HG02610 (cell line): ENCODE data around the gene TMEM245.
"Not testable (repeated sequence)": the region's sequence is repeated elsewhere in the genome, so short reads cannot be mapped to it uniquely, and the experiment has no call there.

Experiments used
- ATAC-seq: cut with Tn5 transposase; IDR thresholded peaks from one replicate; pipeline ENCODE4 v1.9.1; 2021; ENCODE audit warnings: mild to moderate bottlenecking, moderate library complexity; ENCODE audit not compliant: unreplicated experiment

Gene TMEM245

DNA sequence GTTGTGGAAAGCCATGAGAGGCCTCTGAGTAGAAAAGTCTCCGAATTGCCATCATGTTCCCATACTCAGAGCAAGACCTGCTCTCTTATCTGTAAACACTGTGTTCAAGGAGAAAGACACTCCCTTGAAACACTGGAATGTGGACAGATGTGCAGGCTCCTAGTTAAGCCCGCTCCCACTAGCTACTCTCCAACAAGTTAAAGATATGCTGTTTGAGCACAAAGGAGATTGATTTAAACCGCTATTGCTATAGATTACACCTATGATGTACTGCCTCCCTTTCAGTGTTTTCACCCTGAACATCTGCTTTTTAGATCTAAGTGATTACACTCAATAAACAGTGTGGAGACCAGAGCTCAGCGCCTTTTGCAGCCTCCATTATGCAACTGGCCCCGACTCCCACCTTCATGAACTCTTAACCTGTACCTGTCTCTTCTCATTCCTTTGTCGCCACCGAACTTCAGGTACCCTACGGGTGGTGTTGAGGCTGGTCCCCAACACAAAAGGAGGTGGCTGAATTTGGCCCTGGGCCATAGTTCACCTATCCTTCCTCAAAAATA is 47.5 kb downstream of the TMEM245 start:
- no peak for ATAC-seq

DNA sequence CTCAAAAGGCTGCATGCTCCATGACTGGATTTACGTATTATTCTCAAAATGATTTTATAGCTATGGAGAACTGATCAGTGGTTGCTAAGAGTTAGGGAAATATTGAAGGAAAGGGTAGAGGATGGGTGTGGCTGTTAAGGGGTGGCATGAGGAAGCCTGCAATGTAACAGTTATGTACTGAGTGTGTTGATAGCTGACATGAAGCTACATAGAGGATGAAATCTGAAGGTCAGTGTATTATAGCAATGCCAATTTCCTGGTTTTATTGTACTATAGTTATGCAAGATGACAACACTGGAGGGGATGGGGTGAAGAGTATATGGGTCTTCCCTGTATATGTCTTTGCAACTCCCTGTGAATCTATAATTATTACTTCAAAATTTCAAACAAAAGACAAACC is 51.0 kb downstream of the TMEM245 start:
- no peak for ATAC-seq

DNA sequence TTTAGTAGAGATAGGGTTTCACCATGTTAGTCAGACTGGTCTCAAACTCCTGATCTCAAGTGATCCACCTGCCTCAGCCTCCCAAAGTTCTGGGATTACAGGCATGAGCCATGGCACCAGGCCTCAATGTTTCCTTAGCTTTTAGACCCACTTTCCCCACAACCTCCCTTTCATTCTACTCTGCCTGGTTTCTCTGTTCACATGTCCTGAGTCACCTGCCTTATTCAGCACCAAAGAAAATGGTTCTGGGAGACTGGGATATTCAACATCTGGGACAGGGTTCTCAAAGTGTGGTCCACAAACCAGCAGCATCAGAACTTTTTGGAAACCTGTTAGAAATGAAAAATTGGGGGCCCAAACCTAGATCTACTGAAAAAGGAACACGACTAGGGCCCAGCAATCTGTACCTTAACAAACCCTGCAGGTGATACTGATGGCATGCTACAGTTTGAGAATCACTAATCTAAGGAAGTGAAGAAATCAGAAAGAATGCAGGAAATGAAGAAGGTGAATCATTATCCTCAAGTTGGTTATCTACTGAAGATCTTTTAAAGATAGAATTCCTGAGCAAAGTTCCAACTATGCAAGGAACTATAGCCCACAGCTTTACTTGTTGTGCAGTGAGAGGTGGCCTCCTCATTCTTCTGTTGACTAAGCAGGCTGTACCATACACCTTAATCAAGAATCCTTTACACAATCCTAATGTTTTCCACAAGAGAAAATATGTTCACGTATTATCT is 54.6 kb downstream of the TMEM245 start:
- ATAC-seq, result no peak

DNA sequence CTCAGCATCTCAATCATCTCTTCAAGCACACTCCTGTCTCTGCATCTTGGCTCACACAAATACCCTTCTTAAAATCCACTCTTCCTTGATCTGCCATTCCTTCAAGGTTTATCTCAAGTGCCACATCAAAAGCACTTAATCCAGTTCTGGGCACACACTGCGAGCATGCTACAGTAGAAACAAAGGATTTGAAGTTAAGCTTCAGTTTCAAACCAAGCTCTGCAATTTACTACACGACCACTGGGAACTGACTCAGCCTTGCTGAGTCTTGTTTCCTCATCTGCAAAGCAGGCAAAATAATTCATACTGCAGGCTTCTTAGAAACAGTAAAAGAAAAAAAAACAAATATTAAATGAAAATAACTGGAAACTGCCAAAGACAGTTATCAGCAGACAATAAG is 56.0 kb downstream of the TMEM245 start:
- ATAC-seq, result no peak

DNA sequence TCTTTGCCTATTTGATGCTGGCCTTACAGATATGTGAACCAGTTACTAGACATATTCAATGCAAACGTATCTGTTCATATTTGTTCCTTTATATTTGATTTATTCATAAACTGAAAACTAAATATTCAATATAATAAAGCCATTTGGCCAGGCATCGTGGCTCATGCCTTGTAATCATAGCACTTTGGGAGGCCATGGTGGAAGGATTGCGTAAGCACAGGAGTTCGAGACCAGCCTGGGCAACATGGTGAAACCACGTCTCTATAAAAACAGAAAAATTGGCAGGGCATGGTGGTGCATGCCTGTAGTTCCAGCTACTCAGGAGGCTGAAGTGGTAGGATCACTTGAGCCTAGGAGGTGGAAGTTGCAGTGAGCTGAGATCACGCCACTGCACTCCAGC is 57.2 kb downstream of the TMEM245 start:
- no peak for ATAC-seq

DNA sequence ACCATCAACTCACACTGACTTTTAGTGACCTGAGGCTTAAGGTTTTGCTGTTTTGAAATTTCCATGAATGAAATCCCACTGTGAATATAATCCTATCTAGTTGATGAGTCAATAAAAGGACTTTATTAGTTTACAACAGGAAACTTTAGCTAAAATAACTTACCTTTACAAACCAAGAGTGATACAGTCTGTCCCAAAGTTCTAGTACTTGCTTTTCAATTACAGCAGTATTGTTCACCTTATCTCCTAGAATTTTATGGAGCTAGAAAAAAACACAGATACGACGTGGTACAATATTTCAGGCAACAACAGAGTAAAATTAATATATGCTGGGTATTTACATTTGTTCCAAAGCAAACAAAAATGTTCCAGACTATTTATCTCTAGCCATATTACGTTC is 59.6 kb downstream of the TMEM245 start:
- ATAC-seq, result no peak

DNA sequence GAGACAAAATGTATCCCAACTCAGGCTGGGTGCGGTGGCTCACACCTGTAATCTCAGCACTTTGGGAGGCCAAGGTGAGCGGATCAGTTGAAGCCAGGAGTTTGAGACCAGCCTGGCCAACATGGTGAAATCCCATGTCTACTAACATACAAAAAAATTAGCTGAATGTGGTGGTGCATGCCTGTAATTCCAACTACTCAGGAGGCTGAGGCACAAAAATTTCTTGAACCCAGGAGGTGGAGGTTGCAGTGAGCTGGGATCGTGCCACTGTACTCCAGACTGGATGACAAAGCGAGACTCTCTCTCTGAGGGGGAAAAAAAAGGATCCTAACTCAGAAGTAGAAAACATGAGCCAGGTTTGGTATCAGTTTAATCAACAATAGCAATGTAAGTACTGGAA is 66.6 kb downstream of the TMEM245 start:
- not testable (repeated sequence) for ATAC-seq

DNA sequence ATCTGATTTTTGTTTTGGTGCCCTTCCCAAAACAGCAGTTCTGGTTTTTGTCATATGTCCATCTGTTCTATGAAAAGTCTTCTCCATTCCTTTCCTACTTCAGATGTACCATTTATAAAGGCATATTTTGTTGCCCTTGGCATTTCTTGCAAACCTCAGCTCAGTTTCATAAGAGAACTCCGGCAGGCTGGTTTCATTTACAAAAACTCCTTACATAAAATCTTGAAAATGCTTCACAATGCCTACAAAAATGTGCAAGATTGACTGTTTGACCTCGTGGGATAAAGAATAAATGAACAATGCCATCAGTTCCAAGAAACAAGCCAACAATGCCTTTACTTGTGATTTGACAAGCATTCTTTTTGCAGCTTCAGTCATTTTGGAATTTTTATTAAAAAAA is 67.3 kb downstream of the TMEM245 start:
- no peak for ATAC-seq

DNA sequence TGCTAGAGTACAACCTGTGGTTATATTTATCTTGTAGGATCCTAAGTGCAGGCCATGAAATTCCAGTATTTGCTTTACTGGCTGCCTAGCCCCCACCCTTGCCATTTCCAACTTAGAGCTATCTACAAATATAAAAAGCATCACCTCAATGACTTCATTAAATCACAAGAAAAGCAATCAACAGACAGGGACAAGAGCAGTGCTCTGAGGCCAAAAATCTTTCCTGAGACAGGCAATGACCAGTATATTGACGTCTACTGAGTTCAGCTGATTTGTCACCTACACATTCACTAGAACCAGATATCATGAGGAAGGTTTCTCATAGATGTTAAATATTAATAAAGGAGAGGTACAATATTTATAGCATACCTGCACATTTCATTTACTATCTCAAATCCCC is 68.0 kb downstream of the TMEM245 start:
- ATAC-seq, result no peak

DNA sequence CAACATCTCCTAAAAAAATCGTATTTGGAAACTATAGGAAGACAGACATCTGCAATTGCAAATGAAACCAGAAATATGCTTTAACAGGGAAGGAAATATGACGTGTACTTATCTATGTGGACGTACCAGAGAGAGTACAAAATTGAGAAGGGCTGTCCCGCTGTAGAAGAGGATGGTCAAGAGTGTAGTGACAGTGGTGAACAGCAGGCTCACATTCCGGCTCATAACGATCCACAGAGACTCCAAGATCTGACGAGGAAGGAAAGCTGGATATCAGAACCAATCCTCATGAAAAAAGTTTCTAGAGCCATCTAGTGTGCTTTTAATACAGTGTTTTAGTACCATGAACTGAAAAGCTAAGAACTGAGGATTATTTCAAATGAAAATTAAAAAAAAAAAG is 69.3 kb downstream of the TMEM245 start:
- ATAC-seq, result no peak

DNA sequence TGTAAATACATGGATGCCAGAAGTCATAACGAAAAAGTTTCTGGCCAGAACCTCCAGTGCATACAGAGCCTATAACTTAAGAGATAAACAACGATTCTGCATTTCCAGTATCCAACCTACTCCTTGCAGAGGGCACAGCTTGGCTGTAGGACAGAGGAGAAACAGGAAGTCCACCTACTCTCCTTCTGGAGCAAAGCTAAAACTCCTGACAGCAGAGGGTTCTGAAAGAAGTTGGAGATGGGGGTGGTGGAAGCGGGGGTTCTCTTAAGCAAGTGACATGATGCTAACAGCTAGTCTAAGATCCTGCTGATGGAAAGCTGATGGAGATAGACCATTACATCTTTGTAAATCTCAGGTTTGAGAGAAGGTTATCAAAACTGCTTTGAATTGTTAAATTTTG is 70.9 kb downstream of the TMEM245 start:
- ATAC-seq, result no peak

DNA sequence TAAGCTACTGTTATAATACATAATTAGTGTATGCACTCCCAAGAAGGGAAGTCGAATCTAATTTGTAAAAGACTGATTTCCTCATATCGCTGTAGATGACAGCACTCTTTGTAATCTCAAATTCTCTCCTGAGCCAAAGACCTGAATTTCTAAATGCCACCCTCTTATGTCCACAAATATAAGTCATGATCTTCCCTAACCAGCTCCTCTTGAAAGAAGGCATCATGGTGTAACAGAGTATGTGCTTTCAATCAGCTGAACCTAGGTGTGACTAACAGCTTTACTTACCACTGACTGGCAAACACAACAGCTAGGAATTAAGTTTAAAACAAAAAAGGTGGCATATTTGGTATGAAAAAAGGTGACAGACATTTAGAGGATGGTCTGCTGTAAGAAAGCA is 72.5 kb downstream of the TMEM245 start:
- no peak for ATAC-seq

DNA sequence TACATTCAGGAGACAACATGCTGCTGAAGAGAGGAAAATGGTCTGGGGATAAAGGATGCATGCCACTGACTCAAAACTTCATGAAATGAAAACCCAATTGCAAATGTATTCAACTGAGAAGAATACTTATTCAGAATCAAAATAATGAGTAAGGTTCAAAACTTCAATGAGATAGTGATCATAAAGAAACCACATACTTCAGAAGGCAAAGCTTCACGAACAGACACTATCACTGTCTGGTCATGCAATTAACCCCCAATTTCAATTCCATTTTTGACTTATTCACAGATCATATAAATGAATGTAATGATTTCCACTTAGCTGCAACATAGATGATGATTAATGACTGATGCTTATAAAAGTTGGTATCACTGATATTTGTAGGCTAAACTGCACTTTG is 73.4 kb downstream of the TMEM245 start:
- no peak for ATAC-seq

DNA sequence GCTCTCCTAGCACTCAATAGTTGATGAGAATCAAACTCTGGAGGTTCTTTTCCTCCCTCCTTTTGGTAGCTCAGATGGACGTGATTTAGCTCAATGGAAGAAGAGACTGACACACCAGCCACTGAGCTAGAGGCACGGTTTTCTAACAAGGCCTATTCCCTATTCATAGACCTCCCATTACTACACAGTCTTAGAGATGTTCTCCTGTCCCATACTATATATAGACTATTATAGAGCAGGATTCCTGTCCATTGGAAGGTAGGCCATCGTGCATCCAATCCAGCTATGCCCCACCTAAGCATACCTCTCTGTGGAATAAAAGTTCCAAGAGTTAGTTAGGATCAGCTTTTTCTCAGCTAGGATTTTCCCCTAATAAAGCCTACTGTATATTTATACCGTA is 76.2 kb downstream of the TMEM245 start:
- no peak for ATAC-seq

DNA sequence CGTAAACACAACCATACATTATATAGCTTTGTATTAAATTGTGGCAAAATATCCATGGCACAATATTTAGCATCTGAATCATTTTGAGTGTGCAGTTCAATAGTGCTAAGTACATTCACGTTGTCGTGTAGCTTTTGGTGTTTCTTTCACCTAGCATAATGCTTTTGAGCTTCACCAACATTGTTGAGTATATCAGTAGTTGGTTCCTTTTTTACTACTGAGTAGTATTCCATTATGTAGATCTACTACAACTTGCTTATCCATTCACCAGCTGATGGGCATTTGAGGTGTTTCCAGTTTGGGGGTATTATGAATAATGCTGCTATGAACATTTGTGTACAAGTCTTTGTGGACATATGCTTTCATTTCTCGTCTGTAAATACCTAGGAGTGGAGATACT is 79.2 kb downstream of the TMEM245 start:
- ATAC-seq, result no peak

DNA sequence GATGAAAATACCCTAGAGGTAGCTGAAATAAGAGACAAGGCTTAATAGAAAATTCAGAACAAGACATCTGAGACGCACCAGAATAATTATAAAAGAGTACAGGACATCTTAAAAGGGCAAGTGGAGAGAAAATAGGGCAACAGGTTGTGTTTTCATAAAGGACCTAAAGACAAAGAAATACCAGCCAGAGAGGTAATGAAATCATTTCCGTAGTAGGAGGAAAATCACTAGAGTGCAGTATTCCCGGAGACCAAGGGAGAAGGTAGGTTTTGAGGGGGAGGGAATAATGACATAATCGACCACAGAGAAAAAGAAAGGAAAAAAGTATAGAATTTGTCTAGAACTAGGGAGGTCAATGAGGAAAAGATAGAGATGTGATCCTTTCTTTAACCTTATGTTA is 80.2 kb downstream of the TMEM245 start:
- ATAC-seq, result no peak

DNA sequence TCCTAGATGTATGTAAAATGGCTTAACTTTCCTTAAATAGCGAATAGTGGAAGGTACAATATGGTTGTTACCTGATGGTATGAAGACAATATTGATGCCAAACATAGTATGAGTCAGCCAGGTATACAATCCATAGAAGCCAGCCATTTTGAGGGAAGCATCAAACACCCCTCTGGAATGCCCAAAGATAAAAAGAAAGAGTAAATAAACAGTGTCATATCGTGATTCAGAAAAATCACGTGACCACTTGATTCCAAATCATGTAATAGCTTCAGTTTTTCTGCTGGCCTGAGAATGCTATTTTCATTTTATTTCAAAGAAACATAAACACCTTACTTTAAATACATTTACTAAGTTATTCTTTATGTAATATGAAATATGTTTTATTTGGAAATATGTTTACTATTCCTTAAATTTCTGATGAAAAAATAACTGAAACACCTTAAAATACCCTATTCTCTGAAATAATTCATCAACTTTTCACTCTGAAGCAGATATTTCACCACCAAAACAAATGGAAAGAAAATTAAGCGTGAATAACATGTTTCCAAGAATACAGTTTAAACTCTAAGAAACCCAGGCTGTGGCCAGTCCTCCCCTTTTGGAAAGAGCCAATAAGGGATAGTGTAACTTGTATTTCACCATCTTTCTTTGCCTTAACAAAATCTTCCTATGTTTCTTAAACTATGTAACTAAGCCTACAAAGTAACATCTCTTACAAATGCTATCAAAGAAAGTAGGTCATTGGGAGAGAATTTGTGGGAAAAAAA is 81.6 kb downstream of the TMEM245 start:
- ATAC-seq, result no peak

DNA sequence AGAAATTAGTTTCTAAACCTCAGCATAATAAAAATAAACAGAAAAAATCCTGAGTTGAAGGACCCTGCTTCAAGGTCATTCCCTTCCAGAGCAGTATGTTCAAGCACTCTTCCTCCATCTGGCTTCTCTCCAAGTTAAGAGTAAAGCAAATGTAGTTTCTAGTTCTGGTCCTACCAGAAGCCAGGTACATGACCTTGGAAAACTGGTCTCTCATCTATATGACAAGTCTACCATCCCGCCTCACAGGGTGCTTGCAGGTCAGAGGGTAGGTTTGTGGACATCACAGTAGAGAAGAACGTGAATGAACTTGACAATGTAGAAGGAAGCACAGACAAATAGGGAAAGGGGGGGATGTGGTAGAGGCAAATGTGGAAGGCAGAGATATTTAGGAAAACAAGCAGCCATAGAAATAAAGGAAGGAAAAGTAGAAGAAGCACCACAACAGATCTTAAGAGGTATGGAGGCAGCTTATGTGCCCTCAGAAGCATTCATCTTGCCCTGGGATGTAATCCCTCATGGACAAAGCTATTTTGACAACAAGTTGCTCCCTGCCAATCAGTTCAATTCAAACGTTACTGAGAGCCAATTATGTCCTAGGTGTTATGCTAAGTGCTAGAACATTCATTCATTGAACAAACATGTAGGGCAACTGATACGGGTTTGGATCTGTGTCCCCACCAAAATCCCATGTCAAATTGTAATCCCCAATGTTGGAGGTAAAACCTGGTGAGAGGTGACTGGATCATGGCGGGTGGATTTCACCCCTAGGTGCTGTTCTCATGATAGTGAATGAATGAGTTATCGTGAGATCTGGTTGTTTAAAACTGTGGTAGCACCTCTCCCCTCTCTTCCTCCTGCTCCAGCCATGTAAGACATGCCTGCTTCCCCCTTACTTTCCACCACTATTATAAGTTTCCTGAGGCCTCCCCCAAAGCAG is 82.7 kb downstream of the TMEM245 start:
- ATAC-seq, result no peak

DNA sequence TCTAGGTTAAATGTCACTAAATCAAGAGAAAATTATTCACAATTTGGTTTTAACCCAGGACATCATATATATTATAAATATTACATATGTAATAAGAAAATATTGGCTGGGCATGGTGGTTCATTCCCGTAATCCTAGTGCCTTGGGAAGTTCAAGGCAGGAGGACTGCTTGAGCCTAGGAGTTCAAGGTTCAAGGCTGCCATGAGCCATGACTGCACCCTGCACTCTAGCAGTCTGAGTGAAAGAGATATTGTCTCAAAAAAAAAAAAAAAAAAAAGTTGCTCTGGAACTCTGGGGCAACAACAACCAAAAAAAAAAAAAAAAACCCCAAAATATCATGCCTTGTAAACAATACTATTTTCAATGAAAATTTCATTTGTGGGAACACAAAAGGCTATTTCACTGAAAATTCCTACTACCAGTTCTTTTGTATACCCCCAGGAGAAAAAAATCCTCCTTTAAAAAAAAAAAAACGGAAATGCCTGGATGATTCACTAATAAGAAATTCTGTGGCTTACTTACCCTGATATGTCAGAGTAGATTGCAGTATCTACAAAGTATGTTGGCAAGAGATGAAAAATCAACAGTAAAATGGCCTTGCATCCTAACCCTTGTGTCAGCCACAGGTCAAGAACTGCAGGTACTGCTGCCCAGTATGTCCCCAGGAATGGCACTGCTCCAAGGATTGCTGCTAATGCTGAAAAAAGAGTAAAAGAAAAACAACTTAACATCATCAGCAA is 83.9 kb downstream of the TMEM245 start:
- no peak for ATAC-seq

DNA sequence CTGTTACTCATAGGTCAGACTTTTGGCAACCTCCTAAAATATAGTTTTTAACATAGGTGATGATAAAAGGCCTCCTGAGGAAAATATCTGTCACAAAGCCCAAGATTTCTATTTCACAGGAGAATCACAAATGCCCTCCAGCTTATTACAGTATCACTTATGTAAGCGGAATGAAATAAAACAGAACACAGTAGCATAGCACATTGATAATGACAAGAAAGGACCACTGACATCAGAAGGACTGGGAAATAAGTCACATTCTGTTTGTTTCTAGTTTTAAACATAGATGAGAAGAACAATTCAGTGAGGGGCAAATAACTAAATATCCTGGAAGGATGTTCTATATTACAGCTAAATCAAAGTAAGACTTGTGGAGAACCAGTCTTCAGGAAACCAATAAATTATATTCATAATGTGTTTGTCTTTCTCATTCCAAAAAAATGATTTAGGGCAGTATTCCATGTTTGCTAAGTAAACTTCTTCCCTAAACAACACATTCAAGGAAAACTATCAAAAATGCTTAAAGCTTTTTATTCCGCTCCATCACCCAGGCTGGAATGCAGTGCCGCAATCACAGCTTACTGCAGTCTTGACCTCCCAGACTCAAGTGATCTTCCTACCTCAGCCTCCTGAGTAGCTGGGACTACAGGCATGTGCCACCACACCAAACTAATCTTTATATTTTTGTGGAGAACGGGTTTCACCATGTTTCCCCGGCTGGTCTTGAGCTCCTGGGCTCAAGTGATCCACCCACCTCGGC is 85.6 kb downstream of the TMEM245 start:
- no peak for ATAC-seq
